Peyer's patch (tissue), 4 donors: ENCODE measurements around the gene PPP2R5B. TPM values are rescaled to one million over a fixed set of nuclear protein-coding genes. Genes with fewer than 3 reads are reported as not detected.

ENCODE experiments used
- DNase-seq, 3 donors: peaks; one replicate each; pipeline ENCODE4 v3.0.0-alpha.2; 2017 to 2019
- H3K27ac ChIP-seq, 4 donors: fragments of 200-600 bp; sonication (generic); one replicate each; pipeline ENCODE4 v1.5.1; 2016 to 2019
- H3K27me3 ChIP-seq, 2 donors: fragments of 200-600 bp; sonication (generic); one replicate each; pipeline ENCODE4 v1.5.1; 2019
- H3K36me3 ChIP-seq, 3 donors: fragments of 200-600 bp; sonication (generic); one replicate each; pipeline ENCODE4 v1.5.1; 2016 to 2019
- H3K4me1 ChIP-seq, 4 donors: fragments of 200-600 bp; sonication (generic); one replicate each; pipeline ENCODE4 v1.5.1; 2016 to 2019
- H3K4me3 ChIP-seq, 4 donors: fragments of 200-600 bp; sonication (generic); 1 replicate in 3 of 4; 2 replicates in 1 of 4; pipeline ENCODE4 v1.5.1; 2016 to 2019; ENCODE audit warnings: mild to moderate bottlenecking in 1 of 4
- H3K9me3 ChIP-seq, 4 donors: fragments of 200-600 bp; sonication (generic); one replicate each; pipeline ENCODE4 v1.5.1; 2016 to 2019; ENCODE audit warnings: mild to moderate bottlenecking in 1 of 4
- POLR2A ChIP-seq, 2 donors: fragments of 450-650 bp; IDR thresholded peaks; one replicate each; pipeline ENCODE4 v1.5.1; 2017; ENCODE audit warnings: antibody characterized with exemption in 2 of 2, mild to moderate bottlenecking in 2 of 2, moderate library complexity in 2 of 2
- total RNA-seq, 4 donors: library from RNA; depleted of rRNA; stranded (reverse); fragments of >200 nt; gene quantifications; one replicate each; pipeline ENCODE4 v1.1.0, GENCODE V29; 2016
- TF ChIP-seq, protein P1 (sequence below), 6 experiments: fragments of 450-650 bp in 4 of 6; fragments of 200-600 bp in 2 of 6; sonication (generic) in 1 of 6; IDR thresholded peaks; one replicate each; pipeline ENCODE4 v1.5.1; 2017 to 2019; ENCODE audit warnings: antibody characterized with exemption in 6 of 6, mild to moderate bottlenecking in 3 of 6, moderate library complexity in 1 of 6

PPP2R5B gene
- total RNA-seq = 10 to 100 TPM; 20.0 to 46.2 (median 22.5) TPM

- peak; percentile 95 to 98 (median 97) for DNase-seq
- peak within 1 kb of the TSS; percentile 77 to 98 (median 84) for H3K4me3 ChIP-seq
- TF ChIP-seq POLR2A (IDR thresholded peaks at IDR 0.05) = peak; percentile 71 to 91
- TF ChIP-seq, protein P1, sequence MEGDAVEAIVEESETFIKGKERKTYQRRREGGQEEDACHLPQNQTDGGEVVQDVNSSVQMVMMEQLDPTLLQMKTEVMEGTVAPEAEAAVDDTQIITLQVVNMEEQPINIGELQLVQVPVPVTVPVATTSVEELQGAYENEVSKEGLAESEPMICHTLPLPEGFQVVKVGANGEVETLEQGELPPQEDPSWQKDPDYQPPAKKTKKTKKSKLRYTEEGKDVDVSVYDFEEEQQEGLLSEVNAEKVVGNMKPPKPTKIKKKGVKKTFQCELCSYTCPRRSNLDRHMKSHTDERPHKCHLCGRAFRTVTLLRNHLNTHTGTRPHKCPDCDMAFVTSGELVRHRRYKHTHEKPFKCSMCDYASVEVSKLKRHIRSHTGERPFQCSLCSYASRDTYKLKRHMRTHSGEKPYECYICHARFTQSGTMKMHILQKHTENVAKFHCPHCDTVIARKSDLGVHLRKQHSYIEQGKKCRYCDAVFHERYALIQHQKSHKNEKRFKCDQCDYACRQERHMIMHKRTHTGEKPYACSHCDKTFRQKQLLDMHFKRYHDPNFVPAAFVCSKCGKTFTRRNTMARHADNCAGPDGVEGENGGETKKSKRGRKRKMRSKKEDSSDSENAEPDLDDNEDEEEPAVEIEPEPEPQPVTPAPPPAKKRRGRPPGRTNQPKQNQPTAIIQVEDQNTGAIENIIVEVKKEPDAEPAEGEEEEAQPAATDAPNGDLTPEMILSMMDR (IDR thresholded peaks at IDR 0.05) = peak in 3 of 6 experiments; percentile 27 to 66 (median 29)
These were observed at the start of gene PPP2R5B for GRCh38 chr11:64923944-64924909. PPP2R5B (plus strand) TSS chr11:64924689; CDS start chr11:64925735, 1,046 bp downstream.

GRCh38 chr11:64875369-64876228 is 48.9 kb upstream of the PPP2R5B start:
- H3K9me3 ChIP-seq = no peaks in the 10 kb centered on the region
- TF ChIP-seq, protein P1 (IDR thresholded peaks at IDR 0.05) = no peak
- TF ChIP-seq POLR2A (IDR thresholded peaks at IDR 0.05) = no peak
- peaks cover 0 to 36% (median 0%) of the 10 kb centered on the region in 3 donors for H3K36me3 ChIP-seq
- H3K4me3 ChIP-seq = peak overlapping the region; percentile 78 to 81 (median 78)
- peak in 1 of 3 donors; percentile 37 for DNase-seq
- peak overlapping the region; percentile 81 to 94 (median 88) for H3K27ac ChIP-seq
- no peaks in the 10 kb centered on the region for H3K27me3 ChIP-seq
- H3K4me1 ChIP-seq = peaks cover 15 to 84% (median 51%) of the 10 kb centered on the region in 4 donors

More at GRCh38 chr11:64923944-64924909, at the start of gene PPP2R5B:
- Histone ChIP-seq H3K36me3 (peaks cover 0 to 19% (median 0%) of the 10 kb centered on the region in 3 donors), H3K27me3 (no peaks in the 10 kb centered on the region), H3K4me1 (peaks cover 0 to 20% (median 15%) of the 10 kb centered on the region in 4 donors), H3K9me3 (no peaks in the 10 kb centered on the region), H3K27ac (peak within 1 kb of the TSS; percentile 88 to 98 (median 94))

DNA sequence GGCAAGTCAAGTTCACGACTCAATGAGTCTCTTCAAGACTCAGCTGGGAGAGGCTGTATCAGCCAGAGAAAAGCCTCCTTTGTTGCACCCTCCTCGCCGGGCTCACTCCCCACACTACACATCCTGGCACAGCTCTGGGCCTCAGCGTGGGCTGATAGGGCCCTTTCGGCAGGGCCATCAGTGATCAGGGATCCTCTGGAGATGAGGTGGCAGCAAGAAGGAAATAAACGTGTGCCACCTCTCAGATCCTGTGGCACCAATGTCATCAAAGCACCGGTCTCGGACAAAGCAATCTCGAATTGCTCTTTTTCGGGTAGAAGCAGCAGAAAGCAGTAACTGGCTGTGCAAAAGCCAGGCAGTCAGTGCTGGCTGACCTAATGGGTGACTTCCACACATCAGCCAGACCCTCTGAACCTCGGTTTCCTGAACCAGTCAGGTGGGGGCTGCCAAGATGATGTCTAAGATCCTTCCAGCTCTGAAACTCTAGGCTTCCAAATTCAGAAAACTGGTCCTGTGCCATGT is 48.2 kb upstream of the PPP2R5B start:
- peak overlapping the region; percentile 78 to 81 (median 78) for H3K4me3 ChIP-seq

DNA sequence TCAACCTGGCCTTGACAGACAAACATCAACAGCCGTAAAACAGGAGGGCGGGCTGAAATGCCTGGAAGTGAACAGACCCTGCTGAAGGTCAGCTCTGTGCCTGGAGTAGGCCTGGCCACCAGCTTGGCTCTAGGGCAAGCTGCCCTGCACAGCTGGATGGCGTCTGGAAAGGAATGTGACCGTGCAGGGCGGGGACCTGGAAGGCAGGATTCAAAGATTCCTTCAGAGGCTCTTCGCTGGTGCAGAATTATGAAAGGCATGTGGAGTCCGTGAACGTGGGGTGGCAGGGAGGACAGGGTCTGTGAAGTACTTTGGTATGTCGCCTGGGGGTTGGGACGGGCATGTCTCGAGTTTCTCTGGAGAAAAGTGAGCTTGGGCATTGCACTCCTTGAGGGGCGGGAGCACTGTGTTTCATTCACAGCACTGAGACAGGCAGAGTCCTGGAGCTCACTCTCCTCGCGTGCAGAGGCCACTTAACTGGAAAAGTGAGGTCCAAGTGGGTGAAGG is 47.6 kb upstream of the PPP2R5B start:
- H3K27ac ChIP-seq = peak overlapping the region; percentile 81 to 94 (median 88)
- peak overlapping the region; percentile 78 to 81 (median 78) for H3K4me3 ChIP-seq
- peak in 2 of 3 donors; percentile 37 to 75 for DNase-seq
- H3K9me3 ChIP-seq = no peaks in the 10 kb centered on the region
- no peaks in the 10 kb centered on the region for H3K27me3 ChIP-seq
- H3K4me1 ChIP-seq = peaks cover 3 to 78% (median 42%) of the 10 kb centered on the region in 4 donors
- peaks cover 0 to 27% (median 0%) of the 10 kb centered on the region in 3 donors for H3K36me3 ChIP-seq
- TF ChIP-seq, protein P1 (IDR thresholded peaks at IDR 0.05) = no peak
- no peak for TF ChIP-seq POLR2A (IDR thresholded peaks at IDR 0.05)

More for the DNA sequence above, 48.2 kb upstream of the PPP2R5B start:
- no peaks in the 10 kb centered on the region for H3K27me3 ChIP-seq
- H3K4me1 ChIP-seq = peaks cover 9 to 84% (median 47%) of the 10 kb centered on the region in 4 donors
- H3K9me3 ChIP-seq = no peaks in the 10 kb centered on the region
- TF ChIP-seq, protein P1 (IDR thresholded peaks at IDR 0.05) = no peak
- TF ChIP-seq POLR2A (IDR thresholded peaks at IDR 0.05) = no peak
- peak in 1 of 3 donors; percentile 33 for DNase-seq
- H3K27ac ChIP-seq = peak overlapping the region; percentile 81 to 94 (median 88)
- H3K36me3 ChIP-seq = peaks cover 0 to 30% (median 0%) of the 10 kb centered on the region in 3 donors
